Lower lobe of right lung (tissue), 2 donors: ENCODE data around the gene BMPR2. TPM values are rescaled to one million over a fixed set of nuclear protein-coding genes. Genes with fewer than 3 reads are reported as not detected.

ENCODE experiments used
- ATAC-seq, 2 donors: fragments of 200-7000 bp; cut with Tn5 transposase; one replicate each; pipeline ENCODE4 v1.9.1; 2020 to 2022; ENCODE audit warnings: mild to moderate bottlenecking in 2 of 2, moderate library complexity in 2 of 2
- DNase-seq: peaks from one replicate; pipeline ENCODE4 v3.0.0-alpha.2; 2020
- H3K27ac ChIP-seq: fragments of 200-600 bp; one replicate; pipeline ENCODE4 v1.8.0; 2022
- H3K27me3 ChIP-seq: fragments of 200-600 bp; one replicate; pipeline ENCODE4 v1.8.0; 2022; ENCODE audit warnings: low read depth
- H3K36me3 ChIP-seq: fragments of 200-600 bp; one replicate; pipeline ENCODE4 v1.8.0; 2022; ENCODE audit warnings: mild to moderate bottlenecking
- H3K4me1 ChIP-seq: fragments of 200-600 bp; one replicate; pipeline ENCODE4 v1.8.0; 2022
- H3K4me3 ChIP-seq: fragments of 200-600 bp; one replicate; pipeline ENCODE4 v1.8.0; 2022; ENCODE audit warnings: mild to moderate bottlenecking
- H3K9me3 ChIP-seq: fragments of 200-600 bp; one replicate; pipeline ENCODE4 v1.8.0; 2022
- CTCF ChIP-seq: fragments of 200-600 bp; IDR thresholded peaks from one replicate; pipeline ENCODE4 v1.8.0; 2022; ENCODE audit warnings: antibody characterized with exemption, mild to moderate bottlenecking
- intact Hi-C: fragments of 100-400 bp; cut with DNase I; formaldehyde crosslinking; loops from one replicate; pipeline ENCODE4 v1.11.0; 2022
- total RNA-seq: library from RNA; stranded (reverse); fragmentation: NEBNext Ultra II Directional; extraction: Animal tissue kit (Norgen Biotek cat#: 25700); gene quantifications from one replicate; pipeline ENCODE4 v1.2.1, GENCODE V29; 2021
- donor health status: DM: no; HTN: yes; CAD: no; lungs with severe emphysema.

Gene BMPR2
- total RNA-seq, 1 donor from 2014 or later = 137 TPM

GRCh38 chr2:202610380-202610779 lies 234.3 kb downstream of the BMPR2 start:
- no peak for ATAC-seq

GRCh38 chr2:202612145-202612544 lies 236.0 kb downstream of the BMPR2 start:
- Histone ChIP-seq H3K4me1 (peaks cover 17% of the 10 kb centered on the region), H3K27me3 (no peaks in the 10 kb centered on the region), H3K4me3 (no peak overlapping the region), H3K36me3 (no peaks in the 10 kb centered on the region), H3K9me3 (no peaks in the 10 kb centered on the region), H3K27ac (no peak overlapping the region)
- no peak for TF ChIP-seq CTCF
- DNase-seq = no peak
- intact Hi-C loops = no loop called here
- ATAC-seq = no peak

More at GRCh38 chr2:202610380-202610779, 234.3 kb downstream of the BMPR2 start:
- Histone ChIP-seq H3K9me3 (no peaks in the 10 kb centered on the region), H3K4me1 (peaks cover 17% of the 10 kb centered on the region), H3K27me3 (no peaks in the 10 kb centered on the region), H3K36me3 (no peaks in the 10 kb centered on the region), H3K27ac (peak overlapping the region; percentile 19), H3K4me3 (no peak overlapping the region)
- TF ChIP-seq CTCF = no peak
- DNase-seq = no peak
- intact Hi-C loops = no loop called here

GRCh38 chr2:202613479-202613878 lies 237.4 kb downstream of the BMPR2 start:
- Histone ChIP-seq H3K27ac (no peak overlapping the region), H3K9me3 (no peaks in the 10 kb centered on the region), H3K36me3 (no peaks in the 10 kb centered on the region), H3K4me1 (peaks cover 17% of the 10 kb centered on the region), H3K4me3 (no peak overlapping the region), H3K27me3 (no peaks in the 10 kb centered on the region)
- DNase-seq (no peak), ATAC-seq (no peak)
- intact Hi-C loops = no loop called here
- TF ChIP-seq CTCF = no peak

Other genes with a start within 250 kb of the BMPR2 start
- 70.1 TPM for gene SUMO1, start 137.7 kb upstream of the BMPR2 start, total RNA-seq
- 37.8 TPM for gene NOP58, start 110.6 kb upstream of the BMPR2 start, total RNA-seq